ENCODE results near the gene ARHGEF2. TPM values are rescaled to one million over a fixed set of nuclear protein-coding genes. Genes with fewer than 3 reads are reported as not detected.

The ARHGEF2 gene
- total and polyA plus RNA-seq, 9 of the 15 experiments (the other 6 are each of a cell fraction or from before 2014, with no cell fraction given), result 7.1 to 162 (median 62.2) TPM

- TF ChIP-seq E2F5 (CRISPR knock-in tag; IDR thresholded peaks at IDR 0.05) (no peak), ELF1 (tag; IDR thresholded peaks at IDR 0.05) (peak; percentile 63), SIRT6 (IDR thresholded peaks at IDR 0.05; ENCODE audit: low read depth, low read length) (no peak), SMARCA5 (IDR thresholded peaks at IDR 0.05) (no peak), POLR2AphosphoS2 (IDR thresholded peaks at IDR 0.05; ENCODE audit: low read length) (no peak; the same call in 1 of the 2 replicates), HNRNPUL1 (IDR thresholded peaks at IDR 0.05; ENCODE audit: low read length) (no peak), KAT7 (CRISPR knock-in tag; IDR thresholded peaks at IDR 0.05; ENCODE audit: borderline replicate concordance) (peak; percentile 65; the same call in 1 of the 2 replicates), CTCFL (IDR thresholded peaks at IDR 0.05; ENCODE audit: borderline replicate concordance, insufficient read depth, low read depth, low read length, poor library complexity, severe bottlenecking) (peak; percentile 17), CBX5 (IDR thresholded peaks at IDR 0.05; ENCODE audit: borderline replicate concordance, low read depth) (0 out of 2 replicates have a peak, but pooled peaks have one; percentile 13), MAX (CRISPR knock-in tag; IDR thresholded peaks at IDR 0.05) (peak; percentile 44; the same call in 1 of the 2 replicates), ARID3A (IDR thresholded peaks at IDR 0.05; ENCODE audit: borderline replicate concordance, low read depth, low read length) (no peak), ZNF408 (CRISPR knock-in tag; IDR thresholded peaks at IDR 0.05; ENCODE audit: low read depth) (no peak), CHD1 (IDR thresholded peaks at IDR 0.05; ENCODE audit: low read length) (peak; percentile 50), GATAD2B (IDR thresholded peaks at IDR 0.05; ENCODE audit: borderline replicate concordance) (no peak), NKRF (IDR thresholded peaks at IDR 0.05; ENCODE audit: borderline replicate concordance) (no peak; the same call in 1 of the 2 replicates), RBBP5 (IDR thresholded peaks at IDR 0.05; ENCODE audit: borderline replicate concordance, insufficient read depth, low read length, poor library complexity, severe bottlenecking) (peak; percentile 52), SREBF2 (CRISPR knock-in tag; IDR thresholded peaks at IDR 0.05) (no peak), TAF9B (IDR thresholded peaks at IDR 0.05; ENCODE audit: partially characterized antibody) (peak; percentile 65), HNRNPH1 (optimal IDR thresholded peaks at IDR 0.05; ENCODE audit: low read depth, low read length) (no peak), ZNF232 (CRISPR knock-in tag; IDR thresholded peaks at IDR 0.05) (no peak), POLR2AphosphoS5 (IDR thresholded peaks at IDR 0.05; ENCODE audit: control insufficient read depth, insufficient read depth, low read depth, low read length) (peak; percentile 47)
Observed at GRCh38 chr1:155978325-155978972, at the start of gene ARHGEF2 (continued).

Measured in K562 (cell line).